GM18907 (cell line): ENCODE results near the gene BDKRB2.

Experiments used
- ATAC-seq: cut with Tn5 transposase; IDR thresholded peaks from one replicate; pipeline ENCODE4 v1.9.1; 2021; ENCODE audit warnings: mild to moderate bottlenecking, moderate library complexity; ENCODE audit not compliant: unreplicated experiment

Gene BDKRB2

GRCh38 chr14:96176275-96176674 lies 28.4 kb upstream of the BDKRB2 start:
- no peak for ATAC-seq

- ATAC-seq: no peak
Measured at GRCh38 chr14:96176811-96177211, 27.8 kb upstream of the BDKRB2 start.

GRCh38 chr14:96177766-96178375 lies 26.8 kb upstream of the BDKRB2 start:
- ATAC-seq: no peak

- no peak for ATAC-seq
Measured at GRCh38 chr14:96178461-96179321, 25.9 kb upstream of the BDKRB2 start.

- no peak for ATAC-seq
Measured at GRCh38 chr14:96180043-96180874, 24.4 kb upstream of the BDKRB2 start.

GRCh38 chr14:96181186-96182056 lies 23.2 kb upstream of the BDKRB2 start:
- no peak for ATAC-seq

GRCh38 chr14:96182546-96182945 lies 22.1 kb upstream of the BDKRB2 start:
- ATAC-seq: no peak

GRCh38 chr14:96184737-96185136 lies 19.9 kb upstream of the BDKRB2 start:
- no peak for ATAC-seq

GRCh38 chr14:96187216-96188031 lies 17.2 kb upstream of the BDKRB2 start:
- no peak for ATAC-seq

GRCh38 chr14:96189281-96189711 lies 15.3 kb upstream of the BDKRB2 start:
- no peak for ATAC-seq

GRCh38 chr14:96191353-96191752 lies 13.3 kb upstream of the BDKRB2 start:
- no peak for ATAC-seq

- ATAC-seq: no peak
Measured at GRCh38 chr14:96191841-96192462, 12.7 kb upstream of the BDKRB2 start.

GRCh38 chr14:96192975-96193805 lies 11.4 kb upstream of the BDKRB2 start:
- ATAC-seq: no peak

GRCh38 chr14:96194262-96194656 lies 10.4 kb upstream of the BDKRB2 start:
- no peak for ATAC-seq

- ATAC-seq: no peak
Measured at GRCh38 chr14:96194657-96195431, 9.8 kb upstream of the BDKRB2 start.

GRCh38 chr14:96195441-96196081 lies 9.1 kb upstream of the BDKRB2 start:
- ATAC-seq: no peak
